Osteoblast (primary cell): ENCODE data around the gene ZYG11B. TPM values are rescaled to one million over a fixed set of nuclear protein-coding genes. Genes with fewer than 3 reads are reported as not detected.

Experiments used
- DNase-seq: peaks from one replicate; pipeline ENCODE4 v3.0.0; 2011; ENCODE audit warnings: low spot score, mixed read lengths; ENCODE audit not compliant: insufficient read length; ENCODE audit errors: missing footprints
- H2AFZ ChIP-seq: 2 replicates; pipeline ENCODE4 v1.6.0; 2011; ENCODE audit warnings: mild to moderate bottlenecking, low read length
- H3K27ac ChIP-seq: 2 replicates; pipeline ENCODE4 v1.5.1; 2011; ENCODE audit warnings: mild to moderate bottlenecking, low read depth, low read length, moderate library complexity
- H3K27me3 ChIP-seq: 2 replicates; pipeline ENCODE4 v1.6.0; 2012; ENCODE audit warnings: mild to moderate bottlenecking, control low read depth, inconsistent platforms, low read length, moderate library complexity; ENCODE audit not compliant: insufficient read depth
- H3K36me3 ChIP-seq: 2 replicates; pipeline ENCODE4 v1.5.1; 2011; ENCODE audit warnings: mild to moderate bottlenecking, low read length, control low read depth, moderate library complexity; ENCODE audit not compliant: insufficient read depth
- H3K4me1 ChIP-seq: 2 replicates; pipeline ENCODE4 v1.5.1; 2011; ENCODE audit warnings: mild to moderate bottlenecking, low read length, control low read depth, moderate library complexity; ENCODE audit not compliant: insufficient read depth
- H3K4me2 ChIP-seq: 2 replicates; pipeline ENCODE4 v1.6.0; 2011; ENCODE audit warnings: mild to moderate bottlenecking, low read length; ENCODE audit not compliant: insufficient read depth
- H3K4me3 ChIP-seq: fragments of 200-600 bp; sonication (generic); 3 replicates; pipeline ENCODE4 v1.5.1; 2012; ENCODE audit warnings: mild to moderate bottlenecking, low read length, inconsistent platforms; ENCODE audit not compliant: insufficient read depth
- H3K79me2 ChIP-seq: 2 replicates; pipeline ENCODE4 v1.6.0; 2012; ENCODE audit warnings: mild to moderate bottlenecking, low read length, control low read depth, inconsistent platforms; ENCODE audit not compliant: insufficient read depth
- H3K9me3 ChIP-seq: 2 replicates; pipeline ENCODE4 v1.5.1; 2011; ENCODE audit warnings: low read depth, low read length, control low read depth
- H4K20me1 ChIP-seq: 2 replicates; pipeline ENCODE4 v1.6.0; 2012; ENCODE audit warnings: mild to moderate bottlenecking, low read length, control low read depth; ENCODE audit not compliant: insufficient read depth
- small RNA-seq: library from RNA; depleted of rRNA; stranded (forward); fragments of <200 nt; gene quantifications from one replicate; pipeline ENCODE3, GENCODE V24; 2012
- total RNA-seq: library from RNA; depleted of rRNA; stranded (reverse); fragments of >200 nt; gene quantifications from 2 replicates; pipeline ENCODE4 v1.2.3, GENCODE V29; 2012
- TF ChIP-seq, protein P1 (sequence below): IDR thresholded peaks from 2 replicates; pipeline ENCODE4 v1.5.1; 2011; ENCODE audit warnings: mild to moderate bottlenecking, low read depth, low read length, moderate library complexity; ENCODE audit errors: extremely low read depth

ZYG11B gene
- total RNA-seq, 1 donor: 60.8 TPM

- Histone ChIP-seq H4K20me1 (no peaks in the 10 kb centered on the region), H3K36me3 (no peaks in the 10 kb centered on the region), H2AFZ (no peak overlapping the region), H3K4me2 (no peak overlapping the region), H3K79me2 (no peaks in the 10 kb centered on the region), H3K4me3 (no peak overlapping the region), H3K27ac (no peak overlapping the region), H3K4me1 (no peaks in the 10 kb centered on the region), H3K9me3 (no peaks in the 10 kb centered on the region), H3K27me3 (no peaks in the 10 kb centered on the region)
- DNase-seq: no peak
- TF ChIP-seq, protein P1, sequence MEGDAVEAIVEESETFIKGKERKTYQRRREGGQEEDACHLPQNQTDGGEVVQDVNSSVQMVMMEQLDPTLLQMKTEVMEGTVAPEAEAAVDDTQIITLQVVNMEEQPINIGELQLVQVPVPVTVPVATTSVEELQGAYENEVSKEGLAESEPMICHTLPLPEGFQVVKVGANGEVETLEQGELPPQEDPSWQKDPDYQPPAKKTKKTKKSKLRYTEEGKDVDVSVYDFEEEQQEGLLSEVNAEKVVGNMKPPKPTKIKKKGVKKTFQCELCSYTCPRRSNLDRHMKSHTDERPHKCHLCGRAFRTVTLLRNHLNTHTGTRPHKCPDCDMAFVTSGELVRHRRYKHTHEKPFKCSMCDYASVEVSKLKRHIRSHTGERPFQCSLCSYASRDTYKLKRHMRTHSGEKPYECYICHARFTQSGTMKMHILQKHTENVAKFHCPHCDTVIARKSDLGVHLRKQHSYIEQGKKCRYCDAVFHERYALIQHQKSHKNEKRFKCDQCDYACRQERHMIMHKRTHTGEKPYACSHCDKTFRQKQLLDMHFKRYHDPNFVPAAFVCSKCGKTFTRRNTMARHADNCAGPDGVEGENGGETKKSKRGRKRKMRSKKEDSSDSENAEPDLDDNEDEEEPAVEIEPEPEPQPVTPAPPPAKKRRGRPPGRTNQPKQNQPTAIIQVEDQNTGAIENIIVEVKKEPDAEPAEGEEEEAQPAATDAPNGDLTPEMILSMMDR: no peak
Observed at GRCh38 chr1:52876843-52877242, 150.6 kb downstream of the ZYG11B start.

Small RNAs within 50 kb of the gene (small RNA-seq; reads per million reads assigned to genes)
- gene RN7SL62P (not detected), gene RNU2-30P (127 reads per million, percentile 97 among the genes with 10 or more reads in this experiment), gene RNU6-969P (not detected)

Other genes with a start within 250 kb of the ZYG11B start
- 42.1 and 44.2 TPM in 2 replicates for gene TUT4, start 173.4 kb upstream of the ZYG11B start, total RNA-seq
- 73.5 and 74.0 TPM in 2 replicates for gene GPX7, start 124.1 kb upstream of the ZYG11B start, total RNA-seq
- not detected in 2 replicates for gene SHISAL2A, start 93.3 kb upstream of the ZYG11B start, total RNA-seq
- gene COA7, start 28.1 kb upstream of the ZYG11B start, total RNA-seq: 14.7 and 14.8 TPM in 2 replicates
- gene ZYG11A, start 116.3 kb downstream of the ZYG11B start, total RNA-seq: under 0.01 TPM in 2 replicates
- gene ECHDC2, start 195.3 kb downstream of the ZYG11B start, total RNA-seq: 48.5 and 50.4 TPM in 2 replicates
- 171 and 182 TPM in 2 replicates for gene SCP2, start 200.8 kb downstream of the ZYG11B start, total RNA-seq